ENCODE data around the gene SOCS1.
A peak's percentile ranks its signal among the peaks of the same experiment; 100 is the strongest.

The SOCS1 gene

GRCh38 chr16:11271610-11272009, 15.6 kb upstream of the SOCS1 start:
- H3K27me3 ChIP-seq (ENCODE audit: low read depth, low read length): no peaks in the 10 kb centered on the region
- H3K9me3 ChIP-seq (ENCODE audit: control insufficient read depth in 1 of 2, low read length in 2 of 2): no peaks in the 10 kb centered on the region
- no peaks in the 10 kb centered on the region for H3K36me3 ChIP-seq (ENCODE audit: control insufficient read depth in 1 of 2, insufficient read depth in 2 of 2, low read length in 2 of 2)
- H3K4me3 ChIP-seq (ENCODE audit: low read depth in 1 of 2, low read length in 2 of 2): no peak overlapping the region
- H3K27ac ChIP-seq (ENCODE audit: low read length): no peak overlapping the region
- H3K4me1 ChIP-seq (ENCODE audit: control insufficient read depth in 1 of 2, insufficient read depth in 2 of 2, low read length in 2 of 2): no peaks in the 10 kb centered on the region

GRCh38 chr16:11270602-11271162, 14.7 kb upstream of the SOCS1 start:
- H3K36me3 ChIP-seq (ENCODE audit: control insufficient read depth in 1 of 2, insufficient read depth in 2 of 2, low read length in 2 of 2): no peaks in the 10 kb centered on the region
- H3K4me1 ChIP-seq (ENCODE audit: control insufficient read depth in 1 of 2, insufficient read depth in 2 of 2, low read length in 2 of 2): no peaks in the 10 kb centered on the region
- H3K27me3 ChIP-seq (ENCODE audit: low read depth, low read length): no peaks in the 10 kb centered on the region
- no peak overlapping the region for H3K4me3 ChIP-seq (ENCODE audit: low read depth in 1 of 2, low read length in 2 of 2)
- H3K9me3 ChIP-seq (ENCODE audit: control insufficient read depth in 1 of 2, low read length in 2 of 2): no peaks in the 10 kb centered on the region
- no peak overlapping the region for H3K27ac ChIP-seq (ENCODE audit: low read length)

- no peaks in the 10 kb centered on the region for H3K9me3 ChIP-seq (ENCODE audit: control insufficient read depth in 1 of 2, low read length in 2 of 2)
- H3K36me3 ChIP-seq (ENCODE audit: control insufficient read depth in 1 of 2, insufficient read depth in 2 of 2, low read length in 2 of 2): no peaks in the 10 kb centered on the region
- no peak within 1 kb of the TSS for H3K4me3 ChIP-seq (ENCODE audit: low read depth in 1 of 2, low read length in 2 of 2)
- no peaks in the 10 kb centered on the region for H3K4me1 ChIP-seq (ENCODE audit: control insufficient read depth in 1 of 2, insufficient read depth in 2 of 2, low read length in 2 of 2)
- H3K27me3 ChIP-seq (ENCODE audit: low read depth, low read length): no peaks in the 10 kb centered on the region
- no peak within 1 kb of the TSS for H3K27ac ChIP-seq (ENCODE audit: low read length)
Observed at GRCh38 chr16:11268921-11269375, 12.9 kb upstream of the SOCS1 start, which contains the start of gene TNP2. Gene TNP2, minus strand, starts transcription at chr16:11269325. Its CDS starts 63 bp downstream, at chr16:11269262.

GRCh38 chr16:11265124-11265523, 9.1 kb upstream of the SOCS1 start:
- Histone ChIP-seq H3K9me3 (ENCODE audit: control insufficient read depth in 1 of 2, low read length in 2 of 2) (no peaks in the 10 kb centered on the region), H3K27me3 (ENCODE audit: low read depth, low read length) (no peaks in the 10 kb centered on the region), H3K36me3 (ENCODE audit: control insufficient read depth in 1 of 2, insufficient read depth in 2 of 2, low read length in 2 of 2) (no peaks in the 10 kb centered on the region), H3K27ac (ENCODE audit: low read length) (no peak overlapping the region), H3K4me3 (ENCODE audit: low read depth in 1 of 2, low read length in 2 of 2) (no peak overlapping the region), H3K4me1 (ENCODE audit: control insufficient read depth in 1 of 2, insufficient read depth in 2 of 2, low read length in 2 of 2) (no peaks in the 10 kb centered on the region)

- Histone ChIP-seq H3K4me1 (ENCODE audit: control insufficient read depth in 1 of 2, insufficient read depth in 2 of 2, low read length in 2 of 2) (peaks cover under 1 to 1% of the 10 kb centered on the region in 2 donors), H3K27ac (ENCODE audit: low read length) (no peak overlapping the region), H3K9me3 (ENCODE audit: control insufficient read depth in 1 of 2, low read length in 2 of 2) (no peaks in the 10 kb centered on the region), H3K27me3 (ENCODE audit: low read depth, low read length) (no peaks in the 10 kb centered on the region), H3K4me3 (ENCODE audit: low read depth in 1 of 2, low read length in 2 of 2) (no peak overlapping the region), H3K36me3 (ENCODE audit: control insufficient read depth in 1 of 2, insufficient read depth in 2 of 2, low read length in 2 of 2) (no peaks in the 10 kb centered on the region)
Observed at GRCh38 chr16:11264155-11264832, 8.3 kb upstream of the SOCS1 start.

GRCh38 chr16:11263737-11264136, 7.7 kb upstream of the SOCS1 start:
- Histone ChIP-seq H3K4me3 (ENCODE audit: low read depth in 1 of 2, low read length in 2 of 2) (no peak overlapping the region), H3K4me1 (ENCODE audit: control insufficient read depth in 1 of 2, insufficient read depth in 2 of 2, low read length in 2 of 2) (peaks cover 6% of the 10 kb centered on the region in 2 donors), H3K9me3 (ENCODE audit: control insufficient read depth in 1 of 2, low read length in 2 of 2) (no peaks in the 10 kb centered on the region), H3K27me3 (ENCODE audit: low read depth, low read length) (no peaks in the 10 kb centered on the region), H3K27ac (ENCODE audit: low read length) (no peak overlapping the region), H3K36me3 (ENCODE audit: control insufficient read depth in 1 of 2, insufficient read depth in 2 of 2, low read length in 2 of 2) (no peaks in the 10 kb centered on the region)

- no peaks in the 10 kb centered on the region for H3K9me3 ChIP-seq (ENCODE audit: control insufficient read depth in 1 of 2, low read length in 2 of 2)
- no peaks in the 10 kb centered on the region for H3K36me3 ChIP-seq (ENCODE audit: control insufficient read depth in 1 of 2, insufficient read depth in 2 of 2, low read length in 2 of 2)
- H3K4me3 ChIP-seq (ENCODE audit: low read depth in 1 of 2, low read length in 2 of 2): no peak overlapping the region
- peaks cover 6% of the 10 kb centered on the region in 2 donors for H3K4me1 ChIP-seq (ENCODE audit: control insufficient read depth in 1 of 2, insufficient read depth in 2 of 2, low read length in 2 of 2)
- H3K27ac ChIP-seq (ENCODE audit: low read length): no peak overlapping the region
- no peaks in the 10 kb centered on the region for H3K27me3 ChIP-seq (ENCODE audit: low read depth, low read length)
Observed at GRCh38 chr16:11262915-11263314, 6.9 kb upstream of the SOCS1 start.

- Histone ChIP-seq H3K36me3 (ENCODE audit: control insufficient read depth in 1 of 2, insufficient read depth in 2 of 2, low read length in 2 of 2) (no peaks in the 10 kb centered on the region), H3K4me1 (ENCODE audit: control insufficient read depth in 1 of 2, insufficient read depth in 2 of 2, low read length in 2 of 2) (peaks cover 6 to 16% of the 10 kb centered on the region in 2 donors), H3K9me3 (ENCODE audit: control insufficient read depth in 1 of 2, low read length in 2 of 2) (no peaks in the 10 kb centered on the region), H3K27ac (ENCODE audit: low read length) (no peak overlapping the region), H3K4me3 (ENCODE audit: low read depth in 1 of 2, low read length in 2 of 2) (no peak overlapping the region), H3K27me3 (ENCODE audit: low read depth, low read length) (no peaks in the 10 kb centered on the region)
Observed at GRCh38 chr16:11260596-11260966, 4.6 kb upstream of the SOCS1 start.

- Histone ChIP-seq H3K27me3 (ENCODE audit: low read depth, low read length) (no peaks in the 10 kb centered on the region), H3K36me3 (ENCODE audit: control insufficient read depth in 1 of 2, insufficient read depth in 2 of 2, low read length in 2 of 2) (no peaks in the 10 kb centered on the region), H3K9me3 (ENCODE audit: control insufficient read depth in 1 of 2, low read length in 2 of 2) (no peaks in the 10 kb centered on the region), H3K4me3 (ENCODE audit: low read depth in 1 of 2, low read length in 2 of 2) (no peak overlapping the region), H3K4me1 (ENCODE audit: control insufficient read depth in 1 of 2, insufficient read depth in 2 of 2, low read length in 2 of 2) (peaks cover 6 to 16% of the 10 kb centered on the region in 2 donors), H3K27ac (ENCODE audit: low read length) (no peak overlapping the region)
Observed at GRCh38 chr16:11259655-11260595, 3.9 kb upstream of the SOCS1 start.

- H3K27ac ChIP-seq (ENCODE audit: low read length): no peak overlapping the region
- peak overlapping the region; percentile 6 to 42 for H3K4me3 ChIP-seq (ENCODE audit: low read depth in 1 of 2, low read length in 2 of 2)
- H3K4me1 ChIP-seq (ENCODE audit: control insufficient read depth in 1 of 2, insufficient read depth in 2 of 2, low read length in 2 of 2): peaks cover 6 to 21% of the 10 kb centered on the region in 2 donors
- H3K36me3 ChIP-seq (ENCODE audit: control insufficient read depth in 1 of 2, insufficient read depth in 2 of 2, low read length in 2 of 2): no peaks in the 10 kb centered on the region
- no peaks in the 10 kb centered on the region for H3K27me3 ChIP-seq (ENCODE audit: low read depth, low read length)
- H3K9me3 ChIP-seq (ENCODE audit: control insufficient read depth in 1 of 2, low read length in 2 of 2): no peaks in the 10 kb centered on the region
Observed at GRCh38 chr16:11258553-11259492, 2.8 kb upstream of the SOCS1 start.
